ENCODE results near the gene UBP1. TPM values are rescaled to one million over a fixed set of nuclear protein-coding genes. Genes with fewer than 3 reads are reported as not detected.
"Not testable (repeated sequence)": the region's sequence is repeated elsewhere in the genome, so short reads cannot be mapped to it uniquely, and the experiment has no call there.

The UBP1 gene
- polyA plus RNA-seq, 2 donors, result 13.1 to 21.3 TPM

DNA sequence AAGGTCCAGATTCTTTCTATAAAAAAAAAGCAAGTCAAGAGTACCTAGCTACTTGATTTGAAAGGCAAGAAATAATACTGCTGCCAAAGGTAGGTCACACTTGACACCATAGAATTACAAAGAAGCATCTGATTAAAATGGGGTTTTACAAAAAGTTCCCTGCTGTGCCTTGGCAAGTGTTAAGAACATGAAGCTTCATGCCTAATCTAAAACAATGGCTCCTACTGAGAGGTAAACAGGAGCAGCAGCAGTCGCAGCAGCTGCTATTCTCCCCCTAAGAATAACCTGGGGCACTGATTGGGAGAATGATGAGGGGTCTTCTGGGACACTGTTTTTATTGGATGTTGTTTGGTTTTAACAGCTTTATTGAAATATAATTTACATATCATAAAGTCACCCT is 14.1 kb downstream of the UBP1 start:
- Histone ChIP-seq H3K9me3 (ENCODE audit: control insufficient read depth in 2 of 2, insufficient read depth in 1 of 2, low read depth in 1 of 2, low read length in 1 of 2) (no peaks in the 10 kb centered on the region), H3K27me3 (ENCODE audit: control insufficient read depth in 1 of 2, insufficient read depth in 2 of 2, low read length in 2 of 2) (no peaks in the 10 kb centered on the region), H3K27ac (ENCODE audit: low read depth in 2 of 2, low read length in 1 of 2) (no peak overlapping the region), H3K4me3 (ENCODE audit: low read depth in 1 of 2, low read length in 2 of 2) (no peak overlapping the region), H3K36me3 (ENCODE audit: control insufficient read depth in 2 of 2, insufficient read depth in 2 of 2, low read length in 1 of 2) (peaks cover 0 to 2% of the 10 kb centered on the region in 2 donors), H3K4me1 (ENCODE audit: control insufficient read depth in 2 of 2, insufficient read depth in 2 of 2, low read length in 1 of 2) (no peaks in the 10 kb centered on the region)
- 62 to 78% methylated on average over 1 of the region's 1 CpG for WGBS, 2 donors

DNA sequence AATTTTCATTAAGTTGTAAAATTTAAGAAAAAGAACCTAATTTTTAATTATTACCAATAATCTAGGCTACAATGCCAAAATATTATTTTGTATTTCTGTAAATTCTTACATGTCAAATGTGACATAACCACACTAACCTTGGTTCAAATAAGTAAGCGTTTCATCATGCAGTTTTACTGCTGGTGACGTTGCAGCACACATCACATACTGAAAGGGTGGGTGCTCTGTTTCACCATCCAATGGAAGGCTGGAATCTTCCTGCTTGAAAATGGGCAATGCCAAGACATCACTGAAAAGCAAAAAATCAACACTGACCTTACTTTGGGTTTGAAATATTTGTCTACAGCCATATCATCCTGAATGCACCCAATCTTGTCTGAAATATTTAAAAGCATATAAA is 14.8 kb downstream of the UBP1 start:
- 80 to 88% methylated on average over 2 of the region's 2 CpGs for WGBS, 2 donors
- Histone ChIP-seq H3K36me3 (ENCODE audit: control insufficient read depth in 2 of 2, insufficient read depth in 2 of 2, low read length in 1 of 2) (peaks cover 0 to 6% of the 10 kb centered on the region in 2 donors), H3K4me3 (ENCODE audit: low read depth in 1 of 2, low read length in 2 of 2) (no peak overlapping the region), H3K9me3 (ENCODE audit: control insufficient read depth in 2 of 2, insufficient read depth in 1 of 2, low read depth in 1 of 2, low read length in 1 of 2) (no peaks in the 10 kb centered on the region), H3K4me1 (ENCODE audit: control insufficient read depth in 2 of 2, insufficient read depth in 2 of 2, low read length in 1 of 2) (no peaks in the 10 kb centered on the region), H3K27me3 (ENCODE audit: control insufficient read depth in 1 of 2, insufficient read depth in 2 of 2, low read length in 2 of 2) (no peaks in the 10 kb centered on the region), H3K27ac (ENCODE audit: low read depth in 2 of 2, low read length in 1 of 2) (no peak overlapping the region)

GRCh38 chr3:33424606-33425452 is 15.4 kb downstream of the UBP1 start:
- Histone ChIP-seq H3K4me3 (ENCODE audit: low read depth in 1 of 2, low read length in 2 of 2) (no peak overlapping the region), H3K9me3 (ENCODE audit: control insufficient read depth in 2 of 2, insufficient read depth in 1 of 2, low read depth in 1 of 2, low read length in 1 of 2) (no peaks in the 10 kb centered on the region), H3K27ac (ENCODE audit: low read depth in 2 of 2, low read length in 1 of 2) (no peak overlapping the region), H3K36me3 (ENCODE audit: control insufficient read depth in 2 of 2, insufficient read depth in 2 of 2, low read length in 1 of 2) (peaks cover 0 to 6% of the 10 kb centered on the region in 2 donors), H3K27me3 (ENCODE audit: control insufficient read depth in 1 of 2, insufficient read depth in 2 of 2, low read length in 2 of 2) (no peaks in the 10 kb centered on the region), H3K4me1 (ENCODE audit: control insufficient read depth in 2 of 2, insufficient read depth in 2 of 2, low read length in 1 of 2) (no peaks in the 10 kb centered on the region)
- 92 to 93% methylated on average over 10 of the region's 10 CpGs for WGBS, 2 donors

DNA sequence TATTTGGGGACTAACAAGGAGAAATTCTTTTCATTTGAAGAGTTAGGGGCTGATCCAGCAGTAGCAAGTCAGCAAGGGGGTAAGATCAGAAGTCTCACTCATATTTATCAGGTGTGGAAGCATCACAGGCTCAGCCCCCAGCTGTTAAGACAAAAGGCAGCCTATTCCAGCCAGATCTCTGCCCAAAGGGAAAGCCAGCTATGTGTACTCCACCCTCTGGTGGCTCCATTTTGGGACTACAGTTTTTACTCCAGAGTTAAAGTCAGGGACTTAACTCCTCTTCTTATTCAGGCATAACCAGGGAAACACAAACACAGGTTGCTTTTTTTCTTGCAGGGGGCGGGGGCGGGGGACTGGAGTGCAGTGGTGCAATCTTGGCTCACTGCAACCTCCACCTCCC is 19.2 kb downstream of the UBP1 start:
- Histone ChIP-seq H3K27me3 (ENCODE audit: control insufficient read depth in 1 of 2, insufficient read depth in 2 of 2, low read length in 2 of 2) (no peaks in the 10 kb centered on the region), H3K9me3 (ENCODE audit: control insufficient read depth in 2 of 2, insufficient read depth in 1 of 2, low read depth in 1 of 2, low read length in 1 of 2) (no peaks in the 10 kb centered on the region), H3K4me1 (ENCODE audit: control insufficient read depth in 2 of 2, insufficient read depth in 2 of 2, low read length in 1 of 2) (no peaks in the 10 kb centered on the region), H3K27ac (ENCODE audit: low read depth in 2 of 2, low read length in 1 of 2) (no peak overlapping the region), H3K36me3 (ENCODE audit: control insufficient read depth in 2 of 2, insufficient read depth in 2 of 2, low read length in 1 of 2) (peaks cover 0 to 8% of the 10 kb centered on the region in 2 donors), H3K4me3 (ENCODE audit: low read depth in 1 of 2, low read length in 2 of 2) (no peak overlapping the region)
- WGBS, 2 donors, result 98 to 100% methylated on average over 2 of the region's 2 CpGs

GRCh38 chr3:33419948-33420347 is 20.3 kb downstream of the UBP1 start:
- H3K27ac ChIP-seq (ENCODE audit: low read depth in 2 of 2, low read length in 1 of 2), result no peak overlapping the region
- H3K4me3 ChIP-seq (ENCODE audit: low read depth in 1 of 2, low read length in 2 of 2), result no peak overlapping the region
- H3K36me3 ChIP-seq (ENCODE audit: control insufficient read depth in 2 of 2, insufficient read depth in 2 of 2, low read length in 1 of 2), result peaks cover 4 to 11% of the 10 kb centered on the region in 2 donors
- no peaks in the 10 kb centered on the region for H3K27me3 ChIP-seq (ENCODE audit: control insufficient read depth in 1 of 2, insufficient read depth in 2 of 2, low read length in 2 of 2)
- no peaks in the 10 kb centered on the region for H3K9me3 ChIP-seq (ENCODE audit: control insufficient read depth in 2 of 2, insufficient read depth in 1 of 2, low read depth in 1 of 2, low read length in 1 of 2)
- H3K4me1 ChIP-seq (ENCODE audit: control insufficient read depth in 2 of 2, insufficient read depth in 2 of 2, low read length in 1 of 2), result no peaks in the 10 kb centered on the region
- WGBS, 2 donors, result 89 to 90% methylated on average over 1 of the region's 1 CpG

DNA sequence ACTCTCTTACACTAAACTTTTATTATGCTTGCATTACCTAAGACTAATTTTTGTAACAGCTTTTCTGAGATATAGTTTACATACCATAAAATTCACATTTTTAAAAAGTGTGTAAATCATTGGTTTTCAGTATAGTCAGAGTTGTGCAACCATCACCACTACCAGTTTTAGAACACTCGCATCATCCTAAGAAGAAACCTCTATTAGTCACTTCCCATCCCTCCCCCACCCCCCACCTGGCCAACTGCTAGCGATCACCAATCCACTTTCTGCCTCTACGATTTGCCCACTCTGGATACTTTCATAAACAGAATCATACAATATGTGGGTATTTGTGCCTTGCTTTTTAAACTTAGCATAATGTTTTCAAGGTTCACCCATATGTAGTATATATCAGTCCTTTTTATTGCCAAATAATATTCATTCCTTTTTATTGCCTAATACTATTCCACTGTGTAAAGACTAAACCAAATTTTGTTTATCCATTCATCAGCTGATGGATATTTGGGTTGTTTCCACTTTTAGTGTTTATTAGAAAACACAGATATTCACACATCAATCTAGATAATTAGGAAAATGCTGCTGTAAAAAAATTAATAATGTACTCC is 23.0 kb downstream of the UBP1 start:
- Histone ChIP-seq H3K4me1 (ENCODE audit: control insufficient read depth in 2 of 2, insufficient read depth in 2 of 2, low read length in 1 of 2) (no peaks in the 10 kb centered on the region), H3K4me3 (ENCODE audit: low read depth in 1 of 2, low read length in 2 of 2) (no peak overlapping the region), H3K27me3 (ENCODE audit: control insufficient read depth in 1 of 2, insufficient read depth in 2 of 2, low read length in 2 of 2) (no peaks in the 10 kb centered on the region), H3K36me3 (ENCODE audit: control insufficient read depth in 2 of 2, insufficient read depth in 2 of 2, low read length in 1 of 2) (peaks cover 4 to 11% of the 10 kb centered on the region in 2 donors), H3K9me3 (ENCODE audit: control insufficient read depth in 2 of 2, insufficient read depth in 1 of 2, low read depth in 1 of 2, low read length in 1 of 2) (no peaks in the 10 kb centered on the region), H3K27ac (ENCODE audit: low read depth in 2 of 2, low read length in 1 of 2) (no peak overlapping the region)
- WGBS, 2 donors, result 82 to 85% methylated on average over 3 of the region's 3 CpGs

- H3K4me3 ChIP-seq (ENCODE audit: low read depth in 1 of 2, low read length in 2 of 2); H3K4me1 ChIP-seq (ENCODE audit: control insufficient read depth in 2 of 2, insufficient read depth in 2 of 2, low read length in 1 of 2); H3K9me3 ChIP-seq (ENCODE audit: control insufficient read depth in 2 of 2, insufficient read depth in 1 of 2, low read depth in 1 of 2, low read length in 1 of 2); H3K27ac ChIP-seq (ENCODE audit: low read depth in 2 of 2, low read length in 1 of 2); H3K27me3 ChIP-seq (ENCODE audit: control insufficient read depth in 1 of 2, insufficient read depth in 2 of 2, low read length in 2 of 2); H3K36me3 ChIP-seq (ENCODE audit: control insufficient read depth in 2 of 2, insufficient read depth in 2 of 2, low read length in 1 of 2): not testable (repeated sequence)
- WGBS, 2 donors, result 94 to 98% methylated on average over 3 of the region's 3 CpGs
Measured at GRCh38 chr3:33410816-33411215, 29.4 kb downstream of the UBP1 start.

DNA sequence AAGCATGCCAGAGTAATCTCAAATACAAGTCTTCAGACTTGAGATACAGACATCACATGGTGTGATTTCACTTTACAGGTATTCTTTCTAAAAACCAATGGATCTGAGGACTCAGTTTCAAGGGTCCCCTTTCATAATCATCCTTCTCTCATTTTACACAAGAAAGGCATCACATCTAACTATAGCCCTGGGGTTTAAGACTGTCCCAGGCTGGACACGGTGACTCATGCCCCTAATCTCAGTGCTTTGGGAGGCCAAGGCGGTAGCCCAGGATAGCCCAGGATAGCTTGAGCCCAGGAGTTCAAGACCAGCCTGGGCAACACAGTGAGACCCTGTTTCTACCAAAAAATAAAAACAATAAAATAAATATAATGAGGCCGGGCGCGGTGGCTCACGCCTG is 36.4 kb downstream of the UBP1 start:
- H3K4me1 ChIP-seq (ENCODE audit: control insufficient read depth in 2 of 2, insufficient read depth in 2 of 2, low read length in 1 of 2), result no peaks in the 10 kb centered on the region
- 97 to 98% methylated on average over 6 of the region's 6 CpGs for WGBS, 2 donors
- no peaks in the 10 kb centered on the region for H3K27me3 ChIP-seq (ENCODE audit: control insufficient read depth in 1 of 2, insufficient read depth in 2 of 2, low read length in 2 of 2)
- no peak overlapping the region for H3K4me3 ChIP-seq (ENCODE audit: low read depth in 1 of 2, low read length in 2 of 2)
- H3K27ac ChIP-seq (ENCODE audit: low read depth in 2 of 2, low read length in 1 of 2), result no peak overlapping the region
- H3K9me3 ChIP-seq (ENCODE audit: control insufficient read depth in 2 of 2, insufficient read depth in 1 of 2, low read depth in 1 of 2, low read length in 1 of 2), result no peaks in the 10 kb centered on the region
- peaks cover 8 to 11% of the 10 kb centered on the region in 2 donors for H3K36me3 ChIP-seq (ENCODE audit: control insufficient read depth in 2 of 2, insufficient read depth in 2 of 2, low read length in 1 of 2)

GRCh38 chr3:33402936-33403335 is 37.3 kb downstream of the UBP1 start:
- Histone ChIP-seq H3K9me3 (ENCODE audit: control insufficient read depth in 2 of 2, insufficient read depth in 1 of 2, low read depth in 1 of 2, low read length in 1 of 2) (no peaks in the 10 kb centered on the region), H3K27ac (ENCODE audit: low read depth in 2 of 2, low read length in 1 of 2) (no peak overlapping the region), H3K4me3 (ENCODE audit: low read depth in 1 of 2, low read length in 2 of 2) (no peak overlapping the region), H3K36me3 (ENCODE audit: control insufficient read depth in 2 of 2, insufficient read depth in 2 of 2, low read length in 1 of 2) (peaks cover 8 to 13% of the 10 kb centered on the region in 2 donors), H3K27me3 (ENCODE audit: control insufficient read depth in 1 of 2, insufficient read depth in 2 of 2, low read length in 2 of 2) (no peaks in the 10 kb centered on the region), H3K4me1 (ENCODE audit: control insufficient read depth in 2 of 2, insufficient read depth in 2 of 2, low read length in 1 of 2) (no peaks in the 10 kb centered on the region)
- WGBS, 2 donors, result 95% methylated on average over 3 of the region's 3 CpGs

GRCh38 chr3:33401781-33402180 is 38.4 kb downstream of the UBP1 start:
- Histone ChIP-seq H3K27ac (ENCODE audit: low read depth in 2 of 2, low read length in 1 of 2) (no peak overlapping the region), H3K36me3 (ENCODE audit: control insufficient read depth in 2 of 2, insufficient read depth in 2 of 2, low read length in 1 of 2) (peaks cover 8 to 14% of the 10 kb centered on the region in 2 donors), H3K9me3 (ENCODE audit: control insufficient read depth in 2 of 2, insufficient read depth in 1 of 2, low read depth in 1 of 2, low read length in 1 of 2) (no peaks in the 10 kb centered on the region), H3K4me3 (ENCODE audit: low read depth in 1 of 2, low read length in 2 of 2) (no peak overlapping the region), H3K27me3 (ENCODE audit: control insufficient read depth in 1 of 2, insufficient read depth in 2 of 2, low read length in 2 of 2) (no peaks in the 10 kb centered on the region), H3K4me1 (ENCODE audit: control insufficient read depth in 2 of 2, insufficient read depth in 2 of 2, low read length in 1 of 2) (no peaks in the 10 kb centered on the region)
- 93 to 95% methylated on average over 2 of the region's 2 CpGs for WGBS, 2 donors

Measured in esophagus (tissue), 2 donors.